Left hindlimb (tissue), 1 donor: ENCODE data around the gene CPNE2.
A peak's percentile ranks its signal among the peaks of the same experiment; 100 is the strongest.
"Not testable (repeated sequence)": the region's sequence is repeated elsewhere in the genome, so short reads cannot be mapped to it uniquely, and the experiment has no call there.

Source experiments
- DNase-seq: peaks from one replicate; pipeline ENCODE4 v3.0.0-alpha.2; 2018

The CPNE2 gene

DNA sequence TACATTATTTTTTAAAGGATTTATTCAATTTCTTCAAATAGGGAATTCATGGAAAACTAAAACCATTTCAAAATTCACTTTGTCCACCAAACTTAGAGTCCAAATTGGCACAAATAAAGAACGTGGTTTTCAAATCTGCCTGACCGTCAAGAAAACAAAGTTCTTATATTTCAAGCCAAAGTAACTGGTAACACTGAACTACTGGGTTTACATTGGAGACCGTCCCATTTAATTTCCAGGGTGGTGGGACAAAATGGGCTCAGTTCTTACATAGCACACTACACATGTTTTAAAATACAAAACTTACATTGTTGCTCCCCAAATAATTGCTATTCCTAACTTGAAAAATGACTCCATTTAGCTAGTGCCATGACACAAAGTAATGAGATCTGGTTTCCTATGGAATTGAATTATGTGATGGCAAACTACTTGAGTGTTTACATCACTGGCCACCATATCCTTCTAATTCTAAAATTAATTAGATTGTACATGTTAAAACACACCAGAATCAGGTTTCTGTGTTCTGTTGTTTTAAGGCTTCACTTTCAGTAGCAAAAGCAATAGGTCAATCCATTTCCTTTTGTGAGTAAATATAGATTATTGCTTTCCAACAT, 86.9 kb downstream of the CPNE2 start:
- DNase-seq = no peak

DNA sequence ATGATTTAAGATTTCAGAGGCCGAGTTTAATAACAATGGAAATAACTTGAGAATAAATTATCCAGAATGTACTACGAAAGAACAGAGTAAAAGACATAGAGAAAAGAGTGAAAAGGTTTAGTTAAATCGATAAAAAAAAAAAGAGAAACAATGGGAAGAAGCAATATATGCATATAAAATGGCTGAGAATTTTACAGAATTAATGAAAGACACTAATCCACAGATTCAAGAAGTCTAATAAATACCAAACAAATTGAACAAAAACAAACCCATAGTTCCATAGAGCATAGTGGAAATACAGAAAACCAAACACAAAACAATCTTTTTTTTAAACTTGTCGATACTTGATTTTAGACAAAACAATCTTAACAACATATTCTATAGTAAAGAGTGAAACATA, 91.7 kb downstream of the CPNE2 start:
- no peak for DNase-seq

DNA sequence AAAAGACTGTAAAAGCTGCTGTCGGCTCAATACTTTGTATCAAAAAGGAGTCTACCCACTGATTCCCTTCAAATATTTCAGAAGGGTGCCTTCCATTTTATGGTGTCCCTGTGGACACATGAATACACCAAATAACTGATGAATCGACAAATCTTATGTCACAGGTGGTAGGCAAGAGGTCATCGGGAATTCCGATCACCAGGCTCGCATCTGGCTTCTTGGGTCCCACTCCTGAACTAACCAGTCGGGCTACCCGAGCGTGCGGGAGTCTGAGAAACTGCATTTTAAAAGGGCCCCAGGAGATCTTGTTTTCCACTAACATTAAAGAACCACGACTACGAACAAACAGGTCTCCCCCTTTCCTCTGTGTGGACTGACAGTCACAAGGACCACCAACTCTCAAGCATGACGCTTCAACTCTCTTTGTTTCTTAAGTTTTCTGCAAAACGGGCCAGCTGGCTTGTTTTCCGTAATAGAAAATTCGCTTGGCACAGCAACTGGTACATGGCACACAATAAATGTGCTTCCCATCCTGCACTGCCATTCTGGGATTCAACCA, 92.6 kb downstream of the CPNE2 start:
- no peak for DNase-seq

DNA sequence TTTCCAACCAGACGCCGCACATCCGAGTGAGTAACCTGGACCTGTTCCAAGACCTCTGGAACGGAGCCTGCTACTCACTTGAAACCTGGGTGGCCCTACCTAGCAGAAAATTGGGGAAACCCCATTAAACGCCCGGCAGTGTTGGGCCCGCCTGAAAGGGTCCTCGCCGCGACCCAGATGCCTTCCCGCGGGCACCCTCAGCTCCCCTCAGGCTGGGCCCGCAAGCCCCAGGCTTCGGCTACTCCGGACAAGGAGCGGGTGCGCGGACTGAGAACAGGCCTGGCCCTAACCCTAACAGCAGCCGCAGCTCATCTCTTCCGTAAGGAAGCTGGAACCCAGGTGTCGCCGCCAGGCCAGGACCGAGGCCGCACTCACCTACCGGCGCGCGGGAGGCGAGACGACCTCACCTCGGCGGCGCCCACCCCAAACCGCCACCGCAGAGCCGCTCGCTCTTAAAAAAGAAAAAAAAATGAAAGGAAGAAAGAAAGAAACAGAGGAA, 93.1 kb downstream of the CPNE2 start:
- DNase-seq = peak; percentile 59

DNA sequence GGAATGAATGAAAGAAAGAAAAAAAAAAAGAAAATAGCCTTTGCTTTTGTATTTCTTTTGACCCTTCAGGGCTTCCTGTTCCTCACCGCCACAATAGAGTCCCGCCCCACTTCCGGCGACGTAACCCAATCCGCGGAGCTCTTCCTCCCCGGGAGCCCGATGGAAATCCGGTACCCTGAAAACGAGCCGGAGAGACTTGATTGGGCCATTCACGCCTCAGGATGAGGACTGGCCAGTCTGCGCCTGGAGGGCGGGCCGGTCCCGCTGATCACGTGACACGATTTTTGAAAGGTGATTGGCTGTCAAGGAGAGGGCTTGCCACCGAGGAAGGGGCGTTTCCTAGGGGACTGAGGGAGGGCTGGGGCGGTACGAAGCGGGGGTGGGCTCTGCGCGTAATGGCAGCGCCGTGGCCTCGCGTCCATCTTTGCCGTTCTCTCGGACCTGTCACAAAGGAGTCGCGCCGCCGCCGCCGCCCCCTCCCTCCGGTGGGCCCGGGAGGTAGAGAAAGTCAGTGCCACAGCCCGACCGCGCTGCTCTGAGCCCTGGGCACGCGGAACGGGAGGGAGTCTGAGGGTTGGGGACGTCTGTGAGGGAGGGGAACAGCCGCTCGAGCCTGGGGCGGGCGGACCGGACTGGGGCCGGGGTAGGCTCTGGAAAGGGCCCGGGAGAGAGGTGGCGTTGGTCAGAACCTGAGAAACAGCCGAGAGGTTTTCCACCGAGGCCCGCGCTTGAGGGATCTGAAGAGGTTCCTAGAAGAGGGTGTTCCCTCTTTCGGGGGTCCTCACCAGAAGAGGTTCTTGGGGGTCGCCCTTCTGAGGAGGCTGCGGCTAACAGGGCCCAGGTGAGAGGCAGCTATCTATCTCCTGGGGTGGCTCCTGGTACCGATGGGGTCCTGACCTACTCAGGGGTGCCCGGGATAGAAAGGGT, 93.8 kb downstream of the CPNE2 start, which contains the start of the genes PSME3IP1 and RSPRY1:
Gene PSME3IP1 (minus strand): TSS at position 95 of the 927 bp plus-strand sequence. CDS start 12,185 bp downstream, outside the sequence.
Gene RSPRY1 (plus strand): TSS at position 385 of the 927 bp plus-strand sequence. CDS start 18,330 bp downstream, outside the sequence.
- peak; percentile 100 for DNase-seq

DNA sequence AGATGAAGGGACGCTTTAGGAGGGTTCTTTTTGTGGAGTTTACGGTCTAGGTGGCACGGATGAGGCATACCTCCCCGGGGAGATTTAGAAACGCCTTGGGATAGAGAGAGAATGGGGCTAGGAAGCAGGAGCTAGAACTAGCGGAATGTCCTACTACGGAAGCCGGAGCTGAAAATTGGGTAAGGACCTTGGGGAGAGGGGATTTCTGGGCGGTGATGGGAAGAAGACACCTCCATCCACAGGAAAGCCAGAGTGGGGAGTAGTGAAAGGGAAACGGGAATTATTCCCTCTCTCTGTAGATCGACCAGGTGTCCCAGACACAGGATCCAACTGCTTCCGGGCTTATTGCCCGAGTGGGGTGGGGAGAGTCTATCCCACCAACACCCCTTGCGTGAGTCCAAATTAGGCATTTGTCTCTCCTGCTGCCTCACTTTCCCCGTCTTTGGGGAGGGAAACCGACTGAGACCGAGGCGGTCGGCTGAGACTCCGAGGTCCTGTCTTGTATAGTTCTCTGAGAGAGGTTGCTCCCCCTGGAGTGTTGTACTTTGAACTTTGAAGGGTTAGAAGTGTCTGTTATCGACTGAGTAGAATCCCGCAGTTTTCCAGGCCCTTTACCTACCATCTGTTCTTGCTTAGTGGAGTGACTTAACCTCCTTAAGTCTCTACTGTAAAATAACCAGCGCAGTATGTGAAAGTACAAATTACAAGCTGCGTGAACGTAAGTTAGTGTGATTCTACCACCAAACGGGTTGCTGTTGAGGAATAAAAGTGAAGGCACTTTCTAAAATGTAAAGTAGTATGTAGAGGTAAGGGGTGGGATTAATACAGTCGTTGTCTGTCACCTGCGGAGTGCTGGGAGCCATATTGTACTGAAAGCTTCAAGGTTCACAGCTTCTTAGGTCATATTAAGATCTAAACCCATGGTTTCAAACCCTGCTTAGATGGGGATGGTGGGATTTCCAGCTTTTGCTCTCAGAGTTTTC, 94.8 kb downstream of the CPNE2 start:
- peak; percentile 42 for DNase-seq

DNA sequence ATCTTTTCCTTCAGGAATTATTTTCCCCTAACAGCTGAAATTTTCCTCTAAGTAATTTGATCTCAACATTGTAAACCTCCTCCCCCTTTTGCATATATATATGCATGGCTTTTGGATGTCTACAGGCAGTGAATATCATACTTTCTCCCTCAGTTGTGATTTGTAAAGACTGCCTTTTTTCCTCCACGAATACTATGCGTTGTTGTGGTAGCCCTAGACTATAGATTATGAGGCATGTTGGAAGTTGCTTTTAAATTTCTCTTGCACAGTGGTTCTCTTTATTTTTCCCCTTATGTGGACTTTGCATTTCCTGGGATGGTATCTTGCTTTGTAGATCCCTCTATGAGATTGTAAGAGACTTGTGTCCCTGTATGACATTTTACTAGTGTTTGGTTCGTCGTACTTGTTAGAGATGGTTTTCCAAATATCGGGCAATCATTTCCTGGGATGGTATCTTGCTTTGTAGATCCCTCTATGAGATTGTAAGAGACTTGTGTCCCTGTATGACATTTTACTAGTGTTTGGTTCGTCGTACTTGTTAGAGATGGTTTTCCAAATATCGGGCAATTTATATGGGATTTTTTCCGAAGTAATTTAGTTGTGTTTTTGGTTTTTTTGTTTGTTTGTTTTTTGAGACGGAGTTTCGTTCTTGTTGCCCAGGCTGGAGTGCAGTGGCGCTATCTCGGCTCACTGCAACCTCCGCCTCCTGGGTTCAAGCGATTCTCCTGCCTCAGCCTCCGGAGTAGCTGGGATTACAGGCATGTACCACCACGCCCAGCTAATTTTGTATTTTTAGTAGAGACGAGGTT, 95.7 kb downstream of the CPNE2 start:
- not testable (repeated sequence) for DNase-seq

DNA sequence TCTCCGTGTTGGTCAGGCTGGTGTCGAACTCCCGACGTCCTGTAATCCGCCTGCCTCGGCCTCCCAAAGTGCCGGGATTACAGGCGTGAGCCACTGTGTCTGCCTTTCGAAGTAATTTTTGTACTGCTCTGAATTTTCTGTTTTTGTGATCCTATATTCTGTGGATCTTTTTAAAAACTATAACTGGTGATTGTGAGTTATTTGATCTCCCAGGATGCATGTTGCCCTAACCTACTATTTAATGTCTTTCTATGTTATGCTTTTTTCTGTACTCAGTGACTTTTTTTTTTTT, 96.3 kb downstream of the CPNE2 start:
- no peak for DNase-seq

DNA sequence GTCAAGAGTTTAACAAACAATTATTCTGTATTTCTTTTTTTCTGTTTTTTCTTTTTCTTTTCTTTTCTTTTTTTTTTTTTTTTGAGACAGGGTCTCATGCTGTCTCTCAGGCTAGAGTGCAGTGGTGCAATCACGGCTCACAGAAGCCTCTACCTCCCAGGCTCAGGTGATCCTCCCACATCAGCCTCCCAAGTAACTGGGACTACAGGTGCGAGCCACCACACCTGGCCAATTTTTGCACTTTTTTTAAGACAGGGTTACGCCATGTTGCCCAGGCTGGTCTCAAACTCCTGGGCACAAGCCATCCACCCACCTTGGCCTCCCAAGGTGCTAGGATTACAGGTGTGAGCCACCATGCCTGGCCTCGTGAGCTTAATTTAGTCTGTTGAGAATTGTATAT, 97.1 kb downstream of the CPNE2 start:
- DNase-seq = not testable (repeated sequence)

DNA sequence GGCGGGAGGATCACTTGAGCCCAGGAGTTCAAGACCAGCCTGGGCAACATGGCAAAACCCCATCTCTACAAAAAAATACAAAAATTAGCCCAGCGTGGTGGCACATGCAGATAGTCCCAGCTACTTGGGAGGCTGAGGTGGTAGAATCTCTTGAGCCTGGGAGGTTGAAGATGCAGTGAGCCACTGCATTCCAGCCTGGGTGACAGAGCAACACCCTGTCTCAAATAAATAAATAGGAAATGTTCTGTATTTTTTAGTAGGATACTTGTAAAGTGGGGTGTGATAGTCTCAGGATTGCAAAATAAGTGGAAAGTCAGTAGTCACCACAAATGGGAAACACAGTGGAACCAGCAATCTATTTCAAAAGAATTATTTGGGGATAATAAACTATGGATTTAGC, 97.8 kb downstream of the CPNE2 start:
- no peak for DNase-seq

DNA sequence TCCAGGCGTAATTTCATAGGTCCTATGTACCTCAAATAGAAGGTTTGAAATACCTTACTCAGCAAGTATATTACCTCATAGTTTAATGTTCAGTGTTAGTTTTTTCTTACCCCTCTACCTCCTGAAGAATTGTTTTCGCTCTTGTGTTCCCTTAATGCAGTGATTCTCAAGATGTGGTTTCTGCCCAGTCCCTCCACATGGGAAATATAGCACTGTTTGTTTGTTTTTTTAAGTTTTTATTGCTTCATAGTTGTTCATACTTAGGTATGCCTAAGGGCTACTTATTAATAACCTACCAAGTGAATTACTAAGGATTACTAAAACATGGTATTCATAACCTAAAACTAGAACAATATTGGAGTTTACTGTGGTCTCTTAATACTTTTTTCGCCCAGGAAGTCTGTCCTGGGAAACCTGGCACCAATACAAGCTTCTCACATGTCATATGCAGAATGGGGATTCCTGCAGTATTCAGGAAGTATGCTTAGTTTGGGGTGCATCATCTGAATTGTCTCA, 98.7 kb downstream of the CPNE2 start:
- no peak for DNase-seq

DNA sequence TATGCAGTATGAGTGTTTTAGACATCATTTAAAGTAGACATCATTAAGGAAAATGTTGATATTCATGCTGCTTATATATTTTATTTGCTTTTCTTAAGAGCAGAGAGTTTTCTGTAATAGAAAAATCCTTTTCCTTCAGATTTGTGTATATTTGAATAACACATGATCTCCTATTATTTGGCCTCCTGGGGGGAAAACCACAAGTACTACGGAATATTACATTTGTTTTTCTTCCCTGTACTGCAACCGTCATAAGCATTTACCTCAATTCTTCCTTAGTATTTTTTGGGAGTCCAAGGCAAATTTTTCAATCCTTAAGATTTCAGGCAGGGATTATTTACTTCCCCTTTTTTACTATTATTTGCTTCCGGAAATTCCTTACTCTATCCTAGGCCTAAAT, 99.8 kb downstream of the CPNE2 start:
- no peak for DNase-seq

DNA sequence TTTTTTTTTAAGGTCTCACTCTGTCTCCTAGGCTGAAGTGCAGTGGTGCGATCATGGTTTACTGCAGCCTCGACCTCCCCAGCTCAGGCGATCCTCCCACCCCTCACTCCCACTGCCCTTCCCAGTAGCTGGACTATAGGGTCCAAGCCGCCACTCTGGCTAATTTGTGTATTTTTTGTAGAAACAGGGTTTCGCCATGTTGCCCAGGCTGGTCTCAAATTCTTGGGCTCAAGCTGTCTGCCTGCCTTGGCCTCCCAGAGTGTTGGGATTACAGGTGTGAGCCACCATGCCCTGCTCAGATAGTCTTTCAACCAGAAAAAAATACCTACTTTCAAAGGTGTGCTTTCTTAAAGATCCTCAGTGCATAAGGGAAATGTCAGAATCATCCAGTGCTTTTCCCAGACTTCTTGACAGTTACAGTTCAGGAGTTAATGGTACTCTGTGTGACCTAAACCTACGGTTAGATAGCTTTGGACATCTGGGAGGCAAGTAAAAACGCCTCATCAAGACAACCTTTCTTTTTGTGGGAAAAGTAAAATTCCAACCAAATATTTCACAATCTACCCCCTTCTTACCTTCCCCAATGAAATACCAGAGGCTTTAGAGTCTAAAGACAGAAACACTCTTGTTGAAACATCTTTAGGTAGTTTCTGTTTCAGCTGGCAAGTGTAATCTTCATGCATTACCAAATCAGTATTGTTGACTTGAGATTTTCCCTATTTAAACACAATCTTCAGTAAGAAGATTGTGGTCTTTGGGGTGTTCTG, 100.5 kb downstream of the CPNE2 start:
- DNase-seq = no peak

DNA sequence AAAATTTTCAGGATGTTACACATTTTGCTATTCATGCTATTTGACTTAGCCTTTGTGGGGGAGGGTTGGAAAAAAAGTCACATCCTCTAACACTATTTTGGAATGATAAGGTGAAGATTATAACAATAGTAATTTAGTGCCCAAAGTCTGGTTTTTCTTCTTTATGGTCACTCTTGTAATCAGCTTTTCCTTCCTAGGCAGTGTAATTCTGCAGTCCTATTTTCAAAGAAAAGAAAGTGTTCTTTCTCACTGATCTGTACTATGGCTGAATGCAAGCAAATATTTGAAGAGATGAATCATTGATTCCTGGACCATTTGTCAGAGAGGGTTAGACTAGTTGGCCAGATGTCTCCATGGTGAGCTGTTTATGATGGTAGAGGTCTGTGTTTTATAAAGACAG, 102.1 kb downstream of the CPNE2 start:
- DNase-seq = no peak

DNA sequence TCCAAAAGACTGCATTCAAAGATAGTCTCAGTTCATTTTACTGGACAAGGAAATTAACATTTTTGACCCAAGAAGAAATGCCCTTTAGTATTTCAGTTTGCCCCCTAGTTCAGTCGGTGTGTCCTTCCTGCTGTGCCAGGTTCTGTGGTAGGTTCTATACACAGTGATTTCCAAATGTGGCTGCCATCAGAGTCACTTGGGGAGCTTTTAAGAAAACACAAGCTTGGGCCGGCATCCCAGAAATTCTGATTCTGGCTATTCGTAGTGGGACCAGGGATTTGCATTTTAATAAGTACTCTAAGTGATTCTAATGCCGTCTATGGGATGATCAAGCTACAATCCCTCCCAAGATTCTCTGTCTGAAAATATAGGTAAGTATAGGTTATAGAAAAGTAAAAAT, 103.9 kb downstream of the CPNE2 start:
- DNase-seq = no peak

DNA sequence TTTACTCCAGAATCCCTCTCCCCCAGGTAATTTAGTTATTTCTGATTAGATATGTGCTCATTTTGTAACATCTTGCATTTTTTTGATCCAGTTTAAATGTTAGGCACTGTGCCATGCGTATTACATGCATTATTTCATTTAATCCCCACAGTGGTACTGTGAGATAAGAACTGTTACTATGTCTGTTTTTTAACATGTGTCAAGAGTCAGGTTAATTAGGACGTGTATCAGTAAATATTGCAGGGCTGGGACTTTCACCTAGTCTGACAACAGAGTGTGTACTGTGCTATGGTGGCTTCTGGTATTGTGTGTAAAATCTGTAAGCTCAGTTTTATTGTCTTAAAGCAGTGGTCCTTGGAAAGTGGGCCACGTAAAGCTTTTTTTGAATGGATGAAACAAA, 104.4 kb downstream of the CPNE2 start:
- no peak for DNase-seq
